AG04450 (cell line): ENCODE results near the gene CCL23. TPM values are rescaled to one million over a fixed set of nuclear protein-coding genes. Genes with fewer than 3 reads are reported as not detected.
"Not testable (repeated sequence)": the region's sequence is repeated elsewhere in the genome, so short reads cannot be mapped to it uniquely, and the experiment has no call there.

Experiments
- CTCF ChIA-PET: fragments of 300-600, 350-600 bp; formaldehyde crosslinking; extraction: SDS; loops from one replicate; lab custom pipeline; 2022; ENCODE audit warnings: antibody characterized with exemption, inconsistent platforms; lab: Charles Lee
- POLR2A ChIA-PET: fragments of 350-600 bp; formaldehyde crosslinking; extraction: SDS; loops from one replicate; lab custom pipeline; 2021; ENCODE audit warnings: antibody characterized with exemption, inconsistent platforms; lab: Yijun Ruan, JAX
- DNase-seq: peaks from one replicate; pipeline ENCODE4 v3.0.0-alpha.2; 2011; ENCODE audit warnings: low read depth, low spot score
- H3K27ac ChIP-seq: one replicate; pipeline ENCODE4 v1.5.1; 2012; ENCODE audit warnings: low read depth, low read length, control low read depth
- H3K27me3 ChIP-seq: one replicate; pipeline ENCODE4 v1.6.0; 2012; ENCODE audit warnings: low read length; ENCODE audit not compliant: control insufficient read depth, insufficient read depth
- H3K4me3 ChIP-seq: 2 replicates; pipeline ENCODE4 v1.5.1; 2011; ENCODE audit warnings: mild to moderate bottlenecking, low read depth, low read length, control low read depth
- H3K9me3 ChIP-seq: 2 replicates; pipeline ENCODE4 v1.5.1; 2012; ENCODE audit warnings: low read length; ENCODE audit not compliant: control insufficient read depth, insufficient read depth
- CTCF ChIP-seq: IDR thresholded peaks from 2 replicates; pipeline ENCODE4 v1.5.1; 2011; ENCODE audit warnings: low read depth, low read length, control low read depth, inconsistent platforms
- polyA plus RNA-seq: library from polyadenylated mRNA; depleted of rRNA; stranded (reverse); fragments of >200 nt; gene quantifications from 2 replicates; pipeline ENCODE4 v1.2.3, GENCODE V29; 2011

Gene CCL23
- polyA plus RNA-seq, 1 experiment = not detected

GRCh38 chr17:36019423-36019822 is 1.7 kb upstream of the CCL23 start:
- no peak for DNase-seq
- CTCF ChIA-PET = interaction anchor here (1.4 kb wide), 1 partner anchor 53 kb away, joined by 3 read pairs; no protein-coding TSS in a partner anchor
- TF ChIP-seq CTCF = no peak
- no peak overlapping the region for H3K4me3 ChIP-seq
- no peaks in the 10 kb centered on the region for H3K9me3 ChIP-seq
- POLR2A ChIA-PET = no interaction called here
- H3K27me3 ChIP-seq = no peaks in the 10 kb centered on the region
- H3K27ac ChIP-seq = no peak overlapping the region

- H3K27me3 ChIP-seq = no peaks in the 10 kb centered on the region
- ChIA-PET POLR2A (no interaction called here), CTCF (no interaction called here)
- no peak for TF ChIP-seq CTCF
- DNase-seq = no peak
- no peaks in the 10 kb centered on the region for H3K9me3 ChIP-seq
- no peak overlapping the region for H3K4me3 ChIP-seq
- H3K27ac ChIP-seq = no peak overlapping the region
Observed at GRCh38 chr17:36016555-36016954, 1.2 kb downstream of the CCL23 start.

GRCh38 chr17:36015895-36016294 is 1.9 kb downstream of the CCL23 start:
- H3K9me3 ChIP-seq, H3K4me3 ChIP-seq, DNase-seq, CTCF ChIA-PET, POLR2A ChIA-PET, H3K27me3 ChIP-seq, H3K27ac ChIP-seq: not testable (repeated sequence)

- no peak for TF ChIP-seq CTCF
- Histone ChIP-seq H3K9me3 (no peaks in the 10 kb centered on the region), H3K27me3 (no peaks in the 10 kb centered on the region), H3K27ac (no peak overlapping the region), H3K4me3 (no peak overlapping the region)
- DNase-seq = no peak
- ChIA-PET POLR2A (no interaction called here), CTCF (no interaction called here)
Observed at GRCh38 chr17:36014946-36015345, 2.8 kb downstream of the CCL23 start.

- no peaks in the 10 kb centered on the region for H3K9me3 ChIP-seq
- no peaks in the 10 kb centered on the region for H3K27me3 ChIP-seq
- ChIA-PET CTCF (interaction anchor here (1.1 kb wide), 1 partner anchor 139 kb away, joined by 3 read pairs; no protein-coding TSS in a partner anchor), POLR2A (no interaction called here)
- no peak for TF ChIP-seq CTCF
- H3K4me3 ChIP-seq = no peak overlapping the region
- H3K27ac ChIP-seq = no peak overlapping the region
- DNase-seq = no peak
Observed at GRCh38 chr17:36011201-36011600, 6.6 kb downstream of the CCL23 start.
